GM18951 (cell line): Measurements from ENCODE around the gene DHDH.

Experiments used
- POLR2A ChIP-seq: IDR thresholded peaks from 4 replicates; pipeline ENCODE4 v1.6.1; 2011; ENCODE audit warnings: mild to moderate bottlenecking; ENCODE audit not compliant: insufficient read length, insufficient read depth; ENCODE audit errors: extremely low read depth
- in situ Hi-C: fragments of 300-500 bp; cut with MboI; formaldehyde crosslinking; loops from one replicate; pipeline ENCODE4 v1.12.0; 2022; ENCODE audit warnings: low sequenced_read_pairs, mixed read lengths, inconsistent platforms; ENCODE audit not compliant: unreplicated experiment

DHDH gene

DNA sequence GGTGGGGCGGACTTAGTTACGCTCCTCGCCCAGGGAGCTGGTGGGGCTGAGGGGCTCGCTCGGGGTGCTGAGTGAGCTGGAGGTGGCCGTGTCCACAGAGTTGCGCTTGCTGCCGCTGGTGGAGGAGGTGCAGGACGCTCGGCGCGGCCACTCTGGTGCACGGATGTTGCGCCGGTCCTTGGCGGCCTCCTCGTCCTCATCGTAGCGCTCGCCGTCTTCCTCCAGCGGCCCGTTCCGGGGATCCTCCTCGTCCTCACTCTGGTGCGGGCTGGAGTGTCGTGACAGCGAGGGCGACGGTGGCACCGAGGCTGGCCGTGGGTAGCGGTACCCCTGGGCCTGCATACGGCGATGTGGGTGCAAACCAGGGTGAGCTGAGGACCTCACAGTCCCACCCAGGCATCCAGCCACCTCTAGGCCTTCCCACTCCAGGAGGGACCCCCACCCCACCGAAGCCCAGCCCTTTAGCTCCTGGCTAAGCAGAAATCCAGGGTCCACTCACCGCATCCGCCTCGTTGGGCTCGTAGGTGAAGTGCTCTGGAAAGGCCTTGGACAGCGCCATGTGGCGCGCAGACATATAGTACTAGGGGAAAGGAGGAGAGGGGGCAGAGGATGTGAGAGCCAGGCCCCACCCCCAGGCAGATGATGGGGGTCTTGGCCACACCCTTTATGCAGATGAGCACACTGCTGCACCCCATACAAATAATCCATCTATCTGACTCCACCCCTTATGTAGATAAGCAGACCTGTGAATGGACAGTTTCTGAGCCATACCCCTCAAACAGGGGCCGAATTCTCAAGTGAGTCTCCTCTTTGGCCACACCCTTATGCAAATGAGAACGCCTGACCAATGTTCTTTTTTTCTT lies 36.0 kb downstream of the DHDH start:
- in situ Hi-C loops = no loop called here
- TF ChIP-seq POLR2A = no peak

DNA sequence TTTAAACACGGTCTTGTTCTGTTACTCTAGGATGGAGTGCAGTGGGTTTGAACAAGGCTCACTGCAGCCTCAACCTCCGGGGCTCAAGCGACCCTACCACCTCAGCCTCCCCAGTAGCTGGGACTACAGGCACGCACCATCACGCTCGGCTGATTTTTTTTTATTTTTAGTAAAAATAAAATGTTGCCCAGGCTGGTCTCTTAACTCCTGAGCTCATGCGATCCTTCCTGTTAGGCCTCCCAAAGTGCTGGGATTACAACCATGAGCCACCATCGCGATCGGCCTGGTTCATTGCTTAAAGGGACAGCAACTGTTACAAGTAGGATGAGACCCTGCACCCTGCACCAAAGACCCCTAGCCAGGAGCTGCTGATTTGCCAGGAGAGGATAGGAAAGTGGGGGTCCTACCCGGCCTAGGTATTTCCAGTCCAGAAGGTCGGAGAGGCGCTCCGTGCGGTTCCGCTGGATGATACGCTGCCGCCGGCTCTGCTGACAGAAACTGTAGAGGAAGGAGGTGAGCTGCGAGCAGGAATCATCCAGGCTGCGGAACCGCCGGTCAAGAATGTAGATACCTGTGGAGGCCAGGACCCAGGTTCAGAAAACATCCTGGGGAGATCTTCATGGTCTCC lies 36.8 kb downstream of the DHDH start:
- TF ChIP-seq POLR2A = no peak
- in situ Hi-C loops = no loop called here

GRCh38 chr19:48970923-48971395 lies 37.5 kb downstream of the DHDH start:
- in situ Hi-C loops = no loop called here
- no peak for TF ChIP-seq POLR2A

DNA sequence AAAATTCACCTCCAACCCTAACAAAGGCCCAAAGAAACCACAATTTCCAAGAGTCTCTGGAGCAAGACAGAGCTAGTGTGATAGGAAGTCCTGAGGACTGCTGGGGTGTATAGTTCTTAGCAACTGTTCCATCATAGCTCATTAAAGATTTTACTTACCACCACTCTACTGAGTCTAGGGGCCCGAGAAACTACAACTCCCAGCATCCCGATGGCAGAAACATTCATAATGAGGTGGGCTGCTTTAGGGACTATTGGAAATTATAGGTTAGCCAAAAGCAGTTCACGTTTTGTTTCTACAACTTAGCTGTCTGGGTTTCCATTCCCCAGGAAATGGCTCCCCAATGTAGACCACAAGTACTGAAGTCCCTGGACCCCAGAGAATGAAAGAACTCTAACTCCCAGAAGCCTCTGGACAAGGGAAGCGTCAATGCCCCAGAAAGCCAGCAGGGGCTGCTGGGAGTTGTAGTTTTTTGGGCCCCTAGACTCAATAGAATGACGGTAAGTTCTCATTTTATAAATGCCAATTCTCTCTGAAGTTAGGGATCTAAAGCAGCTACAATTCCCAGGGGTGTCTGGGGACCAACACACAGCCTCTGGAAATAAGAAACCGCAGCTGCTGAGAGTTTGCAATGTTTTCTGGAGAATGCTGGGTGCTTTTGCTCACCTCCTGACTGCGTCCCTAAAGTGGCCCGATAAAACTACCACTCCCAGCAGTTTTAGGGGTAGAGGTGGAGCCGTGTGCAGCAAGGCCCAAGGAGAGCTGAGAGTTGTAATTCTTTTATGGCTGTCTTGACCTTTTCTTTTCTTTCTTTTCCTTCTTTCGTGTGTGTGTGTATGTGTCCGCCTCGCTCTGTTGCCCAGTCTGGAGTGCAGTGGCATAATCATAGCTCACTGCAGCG lies 42.7 kb downstream of the DHDH start:
- TF ChIP-seq POLR2A = no peak
- in situ Hi-C loops = no loop called here

- in situ Hi-C loops = no loop called here
- TF ChIP-seq POLR2A = no peak
Measured at GRCh38 chr19:48977061-48977460, 43.6 kb downstream of the DHDH start.

DNA sequence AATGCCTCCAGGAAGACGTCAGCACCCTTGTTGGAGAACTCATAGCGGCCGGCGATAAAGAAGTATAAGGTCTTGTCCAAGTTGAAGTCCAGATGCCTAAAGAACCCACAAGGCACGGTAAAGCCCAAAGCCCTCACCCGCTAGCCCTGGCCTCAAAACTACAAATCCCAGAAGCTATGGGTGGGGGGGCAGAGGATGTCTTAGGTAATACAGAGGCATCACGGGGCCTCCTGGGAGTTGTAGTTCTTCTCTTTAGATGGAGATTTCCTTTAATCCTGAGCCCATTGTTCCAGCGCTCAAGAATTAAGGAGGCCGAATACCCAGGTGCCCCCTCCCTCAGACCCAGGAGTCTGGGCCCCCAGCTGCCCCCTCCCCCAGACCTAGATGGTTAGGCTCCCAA lies 48.8 kb downstream of the DHDH start:
- no peak for TF ChIP-seq POLR2A
- in situ Hi-C loops = loop anchor here (10.0 kb wide), 1 partner anchor 327 kb away; no protein-coding TSS in a partner anchor

DNA sequence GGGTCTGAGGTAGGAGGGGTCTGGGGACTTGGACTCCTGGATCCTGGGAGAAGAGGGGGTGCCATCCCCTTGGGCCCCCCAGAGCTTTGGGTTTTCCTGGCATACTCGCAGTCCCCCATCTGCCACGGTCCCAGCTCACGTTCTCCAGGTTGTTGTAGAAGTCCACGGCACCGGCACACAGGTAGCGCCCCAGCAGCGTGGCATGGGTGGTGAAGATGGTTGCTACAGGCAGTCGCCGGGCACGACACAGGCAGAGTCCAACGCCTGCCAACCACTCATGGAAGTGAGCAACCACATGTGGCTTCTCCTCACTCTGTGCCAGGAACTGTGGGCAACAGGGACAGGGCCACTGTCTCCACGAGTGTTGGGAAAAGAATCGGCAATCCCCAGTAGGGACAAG lies 52.2 kb downstream of the DHDH start:
- in situ Hi-C loops = loop anchor here (10.0 kb wide), 1 partner anchor 331 kb away; no protein-coding TSS in a partner anchor
- TF ChIP-seq POLR2A = no peak

DNA sequence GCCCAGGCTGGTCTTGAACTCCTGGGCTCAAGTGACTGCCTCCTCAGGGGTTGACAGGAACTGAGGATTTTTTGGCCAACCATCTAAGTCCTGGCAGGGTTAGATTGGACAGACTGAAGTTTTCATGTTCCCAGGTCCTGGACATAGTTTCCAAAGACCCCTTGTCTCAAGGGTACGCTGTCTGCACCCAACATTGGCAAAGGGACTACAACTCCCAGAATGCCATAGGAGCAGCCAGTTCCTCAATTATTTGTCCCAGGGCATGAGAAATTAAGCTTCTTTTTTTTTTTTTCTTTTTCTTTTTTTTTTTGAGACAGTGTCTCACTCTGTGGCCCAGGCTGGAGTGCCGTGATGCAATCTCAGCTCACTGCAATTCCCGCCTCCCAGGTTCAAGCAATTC lies 52.7 kb downstream of the DHDH start:
- no peak for TF ChIP-seq POLR2A
- in situ Hi-C loops = loop anchor here (10.0 kb wide), 1 partner anchor 331 kb away; no protein-coding TSS in a partner anchor

DNA sequence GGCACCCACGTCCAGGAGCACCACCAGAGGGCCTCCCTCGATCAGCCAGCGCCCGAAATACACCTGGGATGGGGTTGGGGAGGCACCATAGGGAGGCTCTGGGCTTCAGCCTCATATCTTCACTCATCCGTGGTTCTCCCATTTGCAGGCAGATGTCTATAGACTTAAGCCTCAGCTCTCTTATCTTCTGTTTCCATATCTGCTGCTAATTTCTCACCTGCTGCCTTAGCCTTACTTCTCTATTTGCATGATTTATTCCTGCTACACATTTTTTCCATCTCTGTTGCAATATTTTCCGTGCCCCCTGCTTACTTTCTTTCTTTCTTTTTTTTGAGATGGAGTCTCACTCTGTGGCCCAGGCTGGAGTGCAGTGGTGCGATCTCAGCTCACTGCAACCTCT lies 53.8 kb downstream of the DHDH start:
- in situ Hi-C loops = loop anchor here (10.0 kb wide), 1 partner anchor 333 kb away; no protein-coding TSS in a partner anchor
- TF ChIP-seq POLR2A = no peak

- no peak for TF ChIP-seq POLR2A
Measured at GRCh38 chr19:48988286-48988685, 54.8 kb downstream of the DHDH start.

GRCh38 chr19:48988860-48989259 lies 55.4 kb downstream of the DHDH start:
- in situ Hi-C loops = loop anchor here (10.0 kb wide), 1 partner anchor 334 kb away; no protein-coding TSS in a partner anchor
- no peak for TF ChIP-seq POLR2A

More at GRCh38 chr19:48988286-48988685, 54.8 kb downstream of the DHDH start:
- in situ Hi-C loops = loop anchor here (10.0 kb wide), 1 partner anchor 333 kb away; no protein-coding TSS in a partner anchor

DNA sequence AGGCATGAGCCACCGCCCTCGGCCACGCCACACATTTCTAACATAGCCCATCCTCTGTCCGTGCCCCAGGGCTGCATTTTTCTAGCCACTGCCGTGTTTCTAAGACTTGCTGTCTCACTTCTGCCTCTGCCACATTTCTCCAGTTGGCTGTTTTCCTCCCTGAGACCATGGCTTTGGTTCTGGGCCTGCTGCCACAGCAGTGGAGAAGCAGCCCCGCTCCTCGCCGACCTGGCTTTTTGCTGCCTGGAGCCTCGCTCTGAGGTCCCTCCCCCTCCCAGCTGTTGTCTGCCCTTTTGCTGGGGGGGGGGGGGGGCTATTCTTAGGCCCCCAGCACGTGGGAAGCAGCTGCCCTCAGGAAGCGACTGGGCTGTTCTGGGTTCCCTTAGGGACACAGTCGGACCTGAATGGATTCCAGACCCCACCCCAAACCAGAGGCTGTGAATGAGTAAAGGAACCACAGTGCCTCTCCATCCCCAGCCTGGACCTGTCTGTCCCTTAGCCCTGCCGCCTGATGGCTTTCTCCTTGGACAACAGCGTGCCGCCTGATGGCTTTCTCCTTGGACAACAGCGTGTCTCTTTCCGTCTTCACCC lies 56.3 kb downstream of the DHDH start:
- no peak for TF ChIP-seq POLR2A
- in situ Hi-C loops = loop anchor here (10.0 kb wide), 1 partner anchor 335 kb away; no protein-coding TSS in a partner anchor
